ENCODE results near the gene ARHGAP30.
"Not testable (repeated sequence)": the region's sequence is repeated elsewhere in the genome, so short reads cannot be mapped to it uniquely, and the experiment has no call there.

DNA sequence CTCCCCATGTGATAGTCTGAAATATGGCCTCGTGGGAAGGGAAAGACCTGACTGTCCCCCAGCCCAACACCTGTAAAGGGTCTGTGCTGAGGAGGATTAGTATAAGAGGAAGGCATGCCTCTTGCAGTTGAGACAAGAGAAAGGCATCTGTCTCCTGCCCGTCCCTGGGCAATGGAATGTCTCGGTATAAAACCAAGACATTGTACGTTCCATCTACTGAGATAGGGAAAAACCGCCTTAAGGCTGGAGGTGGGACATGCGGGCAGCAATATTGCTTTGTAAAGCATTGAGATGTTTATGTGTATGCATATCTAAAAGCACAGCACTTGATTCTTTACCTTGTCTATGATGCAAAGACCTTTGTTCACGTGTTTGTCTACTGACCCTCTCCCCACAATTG is 52.5 kb downstream of the ARHGAP30 start:
- TF ChIP-seq, protein P1, sequence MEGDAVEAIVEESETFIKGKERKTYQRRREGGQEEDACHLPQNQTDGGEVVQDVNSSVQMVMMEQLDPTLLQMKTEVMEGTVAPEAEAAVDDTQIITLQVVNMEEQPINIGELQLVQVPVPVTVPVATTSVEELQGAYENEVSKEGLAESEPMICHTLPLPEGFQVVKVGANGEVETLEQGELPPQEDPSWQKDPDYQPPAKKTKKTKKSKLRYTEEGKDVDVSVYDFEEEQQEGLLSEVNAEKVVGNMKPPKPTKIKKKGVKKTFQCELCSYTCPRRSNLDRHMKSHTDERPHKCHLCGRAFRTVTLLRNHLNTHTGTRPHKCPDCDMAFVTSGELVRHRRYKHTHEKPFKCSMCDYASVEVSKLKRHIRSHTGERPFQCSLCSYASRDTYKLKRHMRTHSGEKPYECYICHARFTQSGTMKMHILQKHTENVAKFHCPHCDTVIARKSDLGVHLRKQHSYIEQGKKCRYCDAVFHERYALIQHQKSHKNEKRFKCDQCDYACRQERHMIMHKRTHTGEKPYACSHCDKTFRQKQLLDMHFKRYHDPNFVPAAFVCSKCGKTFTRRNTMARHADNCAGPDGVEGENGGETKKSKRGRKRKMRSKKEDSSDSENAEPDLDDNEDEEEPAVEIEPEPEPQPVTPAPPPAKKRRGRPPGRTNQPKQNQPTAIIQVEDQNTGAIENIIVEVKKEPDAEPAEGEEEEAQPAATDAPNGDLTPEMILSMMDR (conservative IDR thresholded peaks at IDR 0.05; ENCODE audit: low read depth, low read length), result not testable (repeated sequence)
- TF ChIP-seq EZH2 (IDR thresholded peaks at IDR 0.05; ENCODE audit: low read length, unreplicated experiment), result not testable (repeated sequence)

Data from PC-3 (cell line).